ENCODE results near the gene VN1R5.

GRCh38 chr1:247243524-247244137 lies 12.2 kb upstream of the VN1R5 start:
- TF ChIP-seq POLR2A (IDR thresholded peaks at IDR 0.05; ENCODE audit: low read depth, low read length) (no peak), POLR2AphosphoS5 (IDR thresholded peaks at IDR 0.05; ENCODE audit: low read depth, low read length) (no peak), TAF1 (IDR thresholded peaks at IDR 0.05; ENCODE audit: borderline replicate concordance, low read depth, low read length) (no peak)
